ENCODE measurements around the gene TMOD3.
"Not testable (repeated sequence)": the region's sequence is repeated elsewhere in the genome, so short reads cannot be mapped to it uniquely, and the experiment has no call there.

Gene TMOD3

GRCh38 chr15:51864408-51865056, 35.1 kb downstream of the TMOD3 start:
- DNase-seq (ENCODE audit: low read depth in 2 of 2), result peak in 1 of 2 donors; percentile 14

GRCh38 chr15:51865317-51865716, 35.9 kb downstream of the TMOD3 start:
- no peak for DNase-seq (ENCODE audit: low read depth in 2 of 2)

GRCh38 chr15:51866161-51866560, 36.7 kb downstream of the TMOD3 start:
- DNase-seq (ENCODE audit: low read depth in 2 of 2), result no peak

- DNase-seq (ENCODE audit: low read depth in 2 of 2), result no peak
Observed at GRCh38 chr15:51866751-51867150, 37.3 kb downstream of the TMOD3 start.

- no peak for DNase-seq (ENCODE audit: low read depth in 2 of 2)
Observed at GRCh38 chr15:51869060-51869421, 39.6 kb downstream of the TMOD3 start.

- DNase-seq (ENCODE audit: low read depth in 2 of 2), result no peak
Observed at GRCh38 chr15:51870774-51871173, 41.3 kb downstream of the TMOD3 start.

GRCh38 chr15:51874751-51875644, 45.5 kb downstream of the TMOD3 start:
- DNase-seq (ENCODE audit: low read depth in 2 of 2), result no peak

GRCh38 chr15:51876169-51876568, 46.7 kb downstream of the TMOD3 start:
- no peak for DNase-seq (ENCODE audit: low read depth in 2 of 2)

GRCh38 chr15:51878446-51879386, 49.3 kb downstream of the TMOD3 start:
- DNase-seq (ENCODE audit: low read depth in 2 of 2), result no peak

- DNase-seq (ENCODE audit: low read depth in 2 of 2), result no peak
Observed at GRCh38 chr15:51879555-51879954, 50.1 kb downstream of the TMOD3 start.

- no peak for DNase-seq (ENCODE audit: low read depth in 2 of 2)
Observed at GRCh38 chr15:51883271-51883837, 53.9 kb downstream of the TMOD3 start.

GRCh38 chr15:51884041-51884440, 54.6 kb downstream of the TMOD3 start:
- DNase-seq (ENCODE audit: low read depth in 2 of 2), result no peak

GRCh38 chr15:51884517-51885236, 55.2 kb downstream of the TMOD3 start:
- no peak for DNase-seq (ENCODE audit: low read depth in 2 of 2)

GRCh38 chr15:51885758-51886157, 56.3 kb downstream of the TMOD3 start:
- not testable (repeated sequence) for DNase-seq (ENCODE audit: low read depth in 2 of 2)

GRCh38 chr15:51887887-51888592, 58.6 kb downstream of the TMOD3 start:
- no peak for DNase-seq (ENCODE audit: low read depth in 2 of 2)

GRCh38 chr15:51888593-51889195, 59.2 kb downstream of the TMOD3 start:
- no peak for DNase-seq (ENCODE audit: low read depth in 2 of 2)

GRCh38 chr15:51889486-51889885, 60.0 kb downstream of the TMOD3 start:
- no peak for DNase-seq (ENCODE audit: low read depth in 2 of 2)

GRCh38 chr15:51904421-51904820, 75.0 kb downstream of the TMOD3 start:
- DNase-seq (ENCODE audit: low read depth in 2 of 2), result no peak

GRCh38 chr15:51904931-51905330, 75.5 kb downstream of the TMOD3 start:
- no peak for DNase-seq (ENCODE audit: low read depth in 2 of 2)
